Heart left ventricle (tissue), 16 donors: ENCODE results near the gene EIF4B. TPM values are rescaled to one million over a fixed set of nuclear protein-coding genes. Genes with fewer than 3 reads are reported as not detected.

ENCODE experiments used
- ATAC-seq, 4 donors: fragments of 200-7000 bp; cut with Tn5 transposase; one replicate each; pipeline ENCODE4 v1.9.1; 2020 to 2022; ENCODE audit warnings: moderate library complexity in 4 of 4, mild to moderate bottlenecking in 3 of 4, moderate number of reproducible peaks in 1 of 4
- DNase-seq, 5 donors: peaks; one replicate each; pipeline ENCODE4 v3.0.0-alpha.2; 2020
- H3K27ac ChIP-seq, 12 donors: fragments of 200-600 bp; sonication (generic) in 4 of 12; one replicate each; pipeline versions ENCODE4 v1.5.0 to v1.8.0; 2016 to 2022; ENCODE audit warnings: mild to moderate bottlenecking in 2 of 12
- H3K27me3 ChIP-seq, 9 donors: fragments of 200-600 bp; sonication (generic) in 2 of 9; one replicate each; pipeline versions ENCODE4 v1.5.1 to v1.8.0; 2016 to 2022; ENCODE audit warnings: mild to moderate bottlenecking in 3 of 9
- H3K36me3 ChIP-seq, 9 donors: fragments of 200-600 bp; sonication (generic) in 2 of 9; one replicate each; pipeline versions ENCODE4 v1.5.0 to v1.8.0; 2018 to 2022; ENCODE audit warnings: mild to moderate bottlenecking in 2 of 9
- H3K4me1 ChIP-seq, 12 donors: fragments of 200-600 bp; sonication (generic) in 4 of 12; one replicate each; pipeline versions ENCODE4 v1.5.0 to v1.8.0; 2016 to 2022; ENCODE audit warnings: mild to moderate bottlenecking in 3 of 12
- H3K4me3 ChIP-seq, 12 donors: fragments of 200-600 bp; sonication (generic) in 4 of 12; one replicate each; pipeline versions ENCODE4 v1.5.0 to v1.8.0; 2017 to 2022; ENCODE audit warnings: mild to moderate bottlenecking in 9 of 12, moderate library complexity in 4 of 12
- H3K9me3 ChIP-seq, 12 donors: fragments of 200-600 bp; sonication (generic) in 4 of 12; one replicate each; pipeline versions ENCODE4 v1.5.0 to v1.8.0; 2016 to 2022; ENCODE audit warnings: mild to moderate bottlenecking in 1 of 12
- CTCF ChIP-seq, 12 donors: fragments of 200-600 bp; sonication (generic) in 4 of 12; IDR thresholded peaks; one replicate each; pipeline versions ENCODE4 v1.5.0 to v1.8.0; 2018 to 2022; ENCODE audit warnings: antibody characterized with exemption in 12 of 12, mild to moderate bottlenecking in 5 of 12
- POLR2A ChIP-seq, 2 donors: fragments of 450-650 bp; IDR thresholded peaks; one replicate each; pipeline ENCODE4 v1.6.1; 2017; ENCODE audit warnings: antibody characterized with exemption in 2 of 2, mild to moderate bottlenecking in 2 of 2, moderate library complexity in 2 of 2
- WGBS, 4 donors: extraction: QIAGEN DNeasy Blood & Tissue Kit in 2 of 4; methylation state at CpG; one replicate each; pipeline versions ENCODE4 v1.1.5 to v1.1.7; 2013 to 2018; 5-methylcytosine and 5-hydroxymethylcytosine counted together
- intact Hi-C, 10 donors: fragments of 100-400 bp; cut with DNase I; formaldehyde crosslinking; loops; one replicate each; pipeline versions ENCODE4 v1.11.1 to v1.14.2; 2022
- polyA plus RNA-seq, 2 donors: library from polyadenylated mRNA; stranded (reverse); fragments of 200-250 nt; gene quantifications; one replicate each; pipeline ENCODE4 v1.2.3, GENCODE V29; 2013
- total RNA-seq, 9 donors: library from RNA; depleted of rRNA in 2 of 9; stranded (reverse); fragments of >200 nt in 2 of 9; fragmentation: NEBNext Ultra II Directional in 3 of 9; extraction: Animal tissue kit (Norgen Biotek cat#: 25700) in 3 of 9; gene quantifications; one replicate each; pipeline versions ENCODE4 v1.1.0 to v1.2.4, GENCODE V29; 2016 to 2023
- donor health status: ischemic (EF 13 %, LVEDD 7.1; RV severe dilation, severe dysfunction).
- donor health status: healthy with polysubstance abuse.
- donor health status: DM: no; HTN: yes; CAD: no.
- donor health status: DM: no; HTN: no; CAD: no.
- donor health status: ischemic (EF 25% LVEDD 6.9; RV normal size, moderate dysfunction).
- donor health status: ischemic (EF 25% LVEDD 5.7; RV mildly dilated, moderate dysfunction).
- donor health status: healthy.
- donor health status: DM: yes; HTN: yes; CAD: no.
- donor health status: ischemic (EF 35%, LVEDD 5.7; RV mildly dilated, moderate dysfunction).
- donor health status: nonischemic (EF 11% LVEDD 7.7; RV severe dilation, severe dysfunction).
- donor health status: DM: yes; HTN: yes; CAD: no.
- donor health status: PGD.
- donor health status: ischemic (EF 29% LVEDD 5.4; RV normal size, mild dysfunction).
- donor health status: nonischemic (EF 23%, LVEDD 6.1; RV moderate dilation, normal function).

Gene EIF4B
- total and polyA plus RNA-seq, 11 donors: 52.0 to 481 (median 342) TPM

- peaks cover 0 to 15% (median 5%) of the 10 kb centered on the region in 9 donors for H3K36me3 ChIP-seq
- intact Hi-C loops: loop anchor here in 2 of 10 donors (5.0 kb wide), 2 partner anchors 40 to 50 kb away; partner anchors contain the start of genes EIF4B (in 1 of the 2) and IGFBP6 (in 1 of the 2)
- peak overlapping the region; percentile 96 to 100 (median 99) for H3K27ac ChIP-seq
- no peaks in the 10 kb centered on the region for H3K9me3 ChIP-seq
- peak; percentile 59 to 76 for TF ChIP-seq POLR2A (IDR thresholded peaks at IDR 0.05)
- TF ChIP-seq CTCF (IDR thresholded peaks at IDR 0.05): peak in 5 of 12 donors; percentile 7 to 45 (median 29)
- H3K27me3 ChIP-seq: no peaks in the 10 kb centered on the region
- 0 to 1% (median 1%) methylated on average over 29 to 94 of the region's 94 CpGs for WGBS, 4 donors
- DNase-seq: peak; percentile 84 to 89 (median 86)
- peaks cover 7 to 88% (median 68%) of the 10 kb centered on the region in 12 donors for H3K4me1 ChIP-seq
- H3K4me3 ChIP-seq: peak overlapping the region; percentile 38 to 84 (median 78)
- ATAC-seq: peak in 3 of 4 donors; percentile 7 to 20 (median 16)
These were observed 41.2 kb downstream of the EIF4B start for GRCh38 chr12:53047221-53048032.

GRCh38 chr12:53048033-53048779 is 42.0 kb downstream of the EIF4B start:
- 7 to 16% (median 10%) methylated on average over 6 to 10 of the region's 10 CpGs for WGBS, 4 donors
- intact Hi-C loops: loop anchor here in 2 of 10 donors (5.0 kb wide), 2 partner anchors 41 to 49 kb away; partner anchors contain the start of genes EIF4B (in 1 of the 2) and IGFBP6 (in 1 of the 2)
- ATAC-seq (peak; percentile 8 to 39 (median 14)), DNase-seq (peak; percentile 78 to 89 (median 86))
- Histone ChIP-seq H3K4me3 (peak overlapping the region; percentile 38 to 81 (median 70)), H3K27ac (peak overlapping the region; percentile 96 to 100 (median 98)), H3K36me3 (peaks cover 0 to 10% (median 0%) of the 10 kb centered on the region in 9 donors), H3K4me1 (peaks cover 8 to 91% (median 75%) of the 10 kb centered on the region in 12 donors), H3K9me3 (no peaks in the 10 kb centered on the region), H3K27me3 (no peaks in the 10 kb centered on the region)
- no peak for TF ChIP-seq POLR2A (IDR thresholded peaks at IDR 0.05)
- peak in 5 of 12 donors; percentile 10 to 43 (median 15) for TF ChIP-seq CTCF (IDR thresholded peaks at IDR 0.05)

- H3K4me1 ChIP-seq: peaks cover 8 to 91% (median 76%) of the 10 kb centered on the region in 12 donors
- peak; percentile 5 to 30 (median 16) for ATAC-seq
- WGBS, 4 donors: 4 to 10% (median 6%) methylated on average over 6 of the region's 6 CpGs
These were observed 42.6 kb downstream of the EIF4B start for GRCh38 chr12:53048780-53049401.

More at GRCh38 chr12:53048780-53049401, 42.6 kb downstream of the EIF4B start:
- Histone ChIP-seq H3K9me3 (no peaks in the 10 kb centered on the region), H3K36me3 (peaks cover 0 to 17% (median 3%) of the 10 kb centered on the region in 9 donors), H3K27me3 (no peaks in the 10 kb centered on the region), H3K27ac (peak overlapping the region; percentile 96 to 100 (median 98)), H3K4me3 (peak overlapping the region; percentile 64 to 81 (median 72))
- DNase-seq: peak; percentile 87 to 92 (median 90)
- intact Hi-C loops: loop anchor here in 2 of 10 donors (5.0 kb wide), 2 partner anchors 42 to 48 kb away; partner anchors contain the start of genes EIF4B (in 1 of the 2) and IGFBP6 (in 1 of the 2)
- TF ChIP-seq POLR2A (IDR thresholded peaks at IDR 0.05) (no peak), CTCF (IDR thresholded peaks at IDR 0.05) (no peak)
